Hematopoietic multipotent progenitor cell treated with erythropoietin and hydrocortisone succinate and interleukin-3 and kit ligand, for 4 days (in vitro differentiated cells): ENCODE results near the gene GRM1.

Experiments
- DNase-seq: peaks from one replicate; pipeline ENCODE4 v3.0.0-alpha.2; 2015

GRM1 gene

DNA sequence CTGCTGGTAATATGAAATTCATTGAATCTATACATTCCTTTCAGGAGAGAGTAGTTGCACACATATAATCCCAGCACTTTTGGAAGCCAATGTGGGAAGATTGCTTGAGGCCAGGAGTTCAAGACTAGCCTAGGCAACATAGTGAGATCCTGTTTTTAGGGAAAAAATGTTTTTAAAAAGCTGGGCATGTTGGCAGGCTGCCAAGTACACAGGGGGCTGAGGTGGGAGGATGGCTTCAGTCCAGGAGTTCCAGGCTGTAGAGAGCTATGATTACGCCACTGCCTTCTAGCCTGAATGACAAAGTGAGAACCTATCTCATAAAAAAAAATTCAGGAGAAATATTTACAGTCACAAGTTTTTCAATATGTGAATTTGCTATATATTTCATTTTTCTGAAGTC, 71.9 kb downstream of the GRM1 start:
- no peak for DNase-seq

DNA sequence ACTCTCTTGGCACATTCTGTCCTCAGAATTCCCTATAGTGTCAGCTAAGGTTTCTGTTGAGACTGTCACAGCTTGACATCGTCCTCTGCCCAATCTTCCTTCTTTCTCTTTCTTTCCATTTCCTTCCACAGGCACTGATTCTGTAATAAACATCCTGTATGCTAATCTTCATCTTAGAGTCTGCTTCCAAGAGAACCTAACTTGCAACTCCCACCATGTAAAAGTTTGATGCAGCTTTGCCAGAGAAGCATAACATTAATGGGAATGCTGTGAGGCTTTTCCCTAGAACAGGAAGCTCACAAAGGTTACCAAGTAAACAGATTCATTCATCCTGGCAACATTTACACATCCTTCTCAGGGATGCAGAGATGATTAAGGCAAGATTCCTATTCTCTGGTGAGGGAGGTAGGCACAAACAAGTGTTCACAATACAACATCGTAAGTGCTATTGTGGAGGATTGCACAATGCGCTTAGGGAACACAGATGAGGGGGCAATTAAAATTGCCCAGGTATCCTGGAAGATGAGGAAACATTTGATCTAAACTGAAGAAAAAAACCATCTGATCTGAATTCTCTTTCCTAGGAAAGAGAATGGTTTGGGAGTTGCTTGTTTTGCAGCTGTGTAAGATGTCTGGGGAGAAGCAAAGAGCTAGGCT, 74.7 kb downstream of the GRM1 start:
- no peak for DNase-seq

DNA sequence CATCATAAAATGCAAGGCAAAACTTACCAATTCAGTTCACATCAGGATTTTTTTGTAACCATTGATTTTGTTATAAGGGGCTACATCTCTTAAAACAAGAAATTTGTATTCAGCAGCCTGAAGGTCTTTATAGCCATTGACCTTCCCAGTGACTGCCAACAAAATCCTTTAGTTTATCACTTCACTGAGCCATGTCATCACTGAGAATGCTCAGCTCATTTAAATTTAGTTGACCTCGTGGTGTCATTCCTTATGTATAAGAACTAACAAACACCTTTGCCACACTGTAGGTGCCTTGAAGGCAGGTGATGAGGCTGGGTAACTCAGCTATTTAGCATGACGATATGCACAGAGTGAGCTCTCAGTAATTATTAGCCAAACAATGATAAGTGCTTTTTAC, 77.7 kb downstream of the GRM1 start:
- DNase-seq, result no peak

DNA sequence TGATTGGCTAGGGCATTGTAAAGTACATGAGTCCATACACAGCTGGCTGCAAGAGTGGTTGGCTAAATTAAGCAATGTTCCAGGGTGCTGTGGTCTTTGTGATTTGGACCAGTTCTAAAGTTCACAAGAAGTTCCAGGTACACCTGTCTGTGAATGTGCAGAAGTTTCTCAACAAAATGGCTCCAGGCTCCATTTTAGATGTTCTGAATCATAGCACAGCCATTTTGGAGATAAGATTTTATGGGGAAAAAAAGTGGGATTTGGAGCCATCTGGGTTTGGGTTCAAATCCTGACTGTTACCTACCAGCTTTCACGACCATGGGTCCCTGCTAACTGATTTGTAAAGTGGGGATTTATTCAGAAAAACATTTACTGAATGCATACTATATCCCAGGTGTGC, 82.1 kb downstream of the GRM1 start:
- DNase-seq, result no peak

DNA sequence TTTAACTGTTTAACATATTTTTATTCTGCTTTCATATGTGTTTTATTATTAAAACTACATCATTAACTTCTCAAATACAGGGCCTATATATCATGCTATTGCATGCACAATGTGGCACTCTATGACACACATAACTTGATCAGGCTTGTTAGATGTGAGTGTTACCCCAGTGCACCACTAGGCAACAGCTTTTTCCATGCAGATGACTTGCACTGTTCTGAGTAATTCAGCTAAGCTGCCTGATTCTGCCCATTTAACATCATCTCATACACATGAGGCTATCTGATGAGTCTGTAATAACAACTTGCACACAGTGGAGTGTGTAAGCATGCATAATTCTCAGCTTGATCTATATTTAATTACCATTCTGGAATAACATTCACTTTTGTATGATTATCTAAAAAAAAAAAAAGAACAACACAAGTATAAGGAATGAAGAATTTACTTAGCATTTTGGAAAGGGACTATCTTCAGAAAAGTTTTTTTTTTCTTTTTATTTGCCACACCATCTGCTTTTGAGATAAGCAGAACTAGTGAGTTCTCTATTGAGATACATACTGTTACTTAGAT, 83.1 kb downstream of the GRM1 start:
- no peak for DNase-seq

DNA sequence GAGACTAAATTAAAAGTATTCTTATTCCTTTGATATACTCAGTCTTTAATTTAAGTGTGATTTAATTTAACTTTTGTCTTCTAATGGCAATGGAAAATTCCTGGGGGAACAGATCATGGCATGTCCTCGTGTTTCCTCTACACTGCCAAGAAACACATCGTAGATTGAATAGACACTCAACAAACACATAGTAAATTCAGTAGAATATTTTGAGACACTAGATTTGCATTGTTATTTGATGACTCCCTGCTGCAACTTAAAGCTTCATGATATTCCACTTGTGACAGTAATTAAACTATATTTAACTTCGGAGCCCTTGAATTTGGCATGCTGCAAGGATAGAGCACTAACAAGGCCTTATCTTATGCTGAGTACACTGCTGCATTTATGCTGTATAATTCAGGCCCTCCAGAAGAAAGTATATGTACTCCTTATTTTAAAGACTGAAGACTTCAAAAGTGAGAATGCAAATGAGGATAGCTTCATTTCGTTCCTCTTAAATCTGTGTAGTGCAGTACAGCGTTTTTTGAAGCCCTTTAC, 84.3 kb downstream of the GRM1 start:
- DNase-seq, result no peak

DNA sequence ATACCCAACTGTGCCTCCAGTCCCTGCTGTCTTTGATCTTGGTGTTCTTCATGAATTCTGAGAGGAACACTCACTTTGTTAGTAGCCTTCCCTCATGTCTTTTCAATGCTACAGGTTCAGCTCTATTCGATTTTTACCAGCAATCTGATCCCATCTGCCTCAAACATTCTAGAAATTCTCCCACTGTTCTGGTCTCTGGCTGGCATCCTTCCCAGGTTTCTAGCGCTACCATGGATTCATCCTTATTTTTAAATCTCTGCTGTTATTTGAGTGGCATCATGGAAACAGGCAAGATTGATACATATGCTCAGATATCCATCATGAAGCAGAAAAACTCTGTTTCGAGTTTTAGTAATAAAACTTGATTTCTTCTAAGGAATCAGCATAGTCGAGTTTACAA, 94.8 kb downstream of the GRM1 start:
- DNase-seq, result no peak

DNA sequence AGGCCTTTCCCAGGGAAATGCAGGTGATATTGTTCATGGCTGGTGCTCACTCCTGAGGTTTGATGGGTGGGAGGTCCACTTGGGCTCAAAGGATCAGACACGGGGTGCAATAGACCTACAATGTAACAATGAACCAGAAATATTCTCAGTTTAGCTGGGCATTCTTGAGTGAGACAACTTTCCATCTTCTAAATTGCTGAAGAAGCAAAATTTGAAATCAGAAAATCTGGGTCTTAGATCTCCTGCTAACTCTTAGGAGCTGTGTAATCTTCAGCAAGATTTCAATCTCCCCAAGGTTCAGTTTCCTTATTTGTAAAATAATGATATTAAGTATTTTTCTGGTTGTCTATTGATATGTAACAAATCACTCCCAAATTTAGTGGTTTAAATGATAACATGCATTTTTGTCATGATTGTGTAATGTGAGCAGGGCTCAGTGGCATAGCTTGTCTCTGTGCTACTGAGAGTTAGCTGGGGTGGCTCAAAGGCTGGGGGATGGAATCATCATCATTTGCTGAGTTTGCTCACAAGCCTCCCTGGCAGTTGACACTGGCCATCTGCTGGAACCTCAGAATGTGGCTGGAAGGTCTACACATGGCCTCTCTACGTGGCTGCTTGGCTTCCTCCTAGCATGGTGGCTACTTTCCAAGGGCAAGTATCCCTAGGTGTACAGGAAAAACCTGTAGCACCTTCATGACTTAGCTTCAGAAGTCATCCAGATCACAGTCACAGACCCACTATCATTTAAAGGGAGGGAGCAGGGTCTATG, 98.8 kb downstream of the GRM1 start:
- no peak for DNase-seq

DNA sequence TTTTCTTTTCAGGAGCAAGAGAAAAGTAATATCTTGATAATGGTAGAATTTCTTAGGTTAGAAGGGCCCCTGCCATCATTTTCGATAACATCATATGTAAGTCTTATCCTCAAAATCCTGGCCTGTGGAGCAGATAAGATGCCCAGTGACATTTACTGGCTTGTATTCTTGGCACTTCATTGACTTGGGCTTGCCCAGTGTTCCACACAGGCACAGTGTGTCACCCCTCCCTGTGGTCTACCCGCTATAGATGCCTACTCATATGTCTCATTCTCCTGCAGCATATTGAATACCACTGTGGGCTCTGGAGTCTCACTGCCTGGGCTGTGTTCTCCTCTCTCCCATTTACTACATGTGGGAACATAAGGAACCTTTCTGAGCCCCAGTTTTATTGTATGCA, 105.0 kb downstream of the GRM1 start:
- no peak for DNase-seq

DNA sequence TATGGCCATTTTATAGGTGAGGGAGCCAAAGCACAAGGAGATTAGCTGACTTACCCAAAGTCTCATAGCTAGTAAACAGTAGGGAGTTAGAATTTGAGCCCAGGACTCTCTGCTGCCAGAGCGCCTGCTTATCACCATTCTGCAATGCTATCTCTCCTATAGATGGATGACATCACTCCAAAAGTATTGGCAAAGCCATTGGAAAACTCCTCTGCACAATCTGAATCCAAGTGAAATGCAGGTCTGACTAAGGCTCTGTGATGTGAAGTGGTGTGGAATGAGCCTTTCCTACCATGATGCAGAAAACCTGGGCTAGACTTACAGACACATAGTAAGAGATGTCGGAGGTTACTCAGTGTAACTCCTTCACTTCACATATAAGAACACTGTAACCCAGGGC, 106.3 kb downstream of the GRM1 start:
- no peak for DNase-seq

DNA sequence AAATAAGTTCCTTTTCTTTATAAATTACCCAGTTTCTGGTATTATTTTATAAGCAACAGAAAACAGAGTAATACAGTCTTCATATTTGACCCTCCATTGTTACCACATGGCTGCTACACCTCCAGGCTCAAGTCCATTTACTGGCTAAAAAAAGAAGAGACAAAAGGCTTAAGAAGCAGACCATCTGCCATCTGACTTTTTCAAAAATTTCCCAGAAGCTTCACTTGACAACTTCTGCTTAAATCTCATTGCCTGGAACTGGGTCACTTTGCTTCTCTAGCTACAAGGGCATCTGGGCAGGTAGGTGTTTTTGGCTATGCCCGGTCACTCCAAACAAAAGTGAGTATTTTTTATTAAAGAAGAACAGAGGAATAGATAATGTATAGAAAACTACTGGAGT, 118.0 kb downstream of the GRM1 start:
- DNase-seq, result no peak

DNA sequence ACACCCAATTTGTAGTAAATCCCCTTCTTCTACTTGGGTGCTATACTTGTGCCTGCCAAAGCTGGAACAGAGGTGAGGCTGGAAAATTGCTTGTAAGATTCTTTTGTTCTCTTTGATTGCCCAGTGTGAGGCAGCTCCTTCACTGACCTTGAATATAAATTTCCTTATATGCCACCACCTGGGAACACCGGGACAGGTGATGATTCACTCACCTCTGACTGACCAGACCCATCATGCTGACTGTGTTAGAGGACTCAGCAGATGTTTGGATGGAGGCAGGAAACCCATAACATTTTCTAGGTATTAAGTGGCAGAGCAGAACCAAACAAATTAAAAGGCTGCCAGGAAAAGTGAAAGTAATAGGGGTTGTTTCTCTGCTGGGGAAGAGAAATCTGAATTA, 120.9 kb downstream of the GRM1 start:
- DNase-seq, result no peak

DNA sequence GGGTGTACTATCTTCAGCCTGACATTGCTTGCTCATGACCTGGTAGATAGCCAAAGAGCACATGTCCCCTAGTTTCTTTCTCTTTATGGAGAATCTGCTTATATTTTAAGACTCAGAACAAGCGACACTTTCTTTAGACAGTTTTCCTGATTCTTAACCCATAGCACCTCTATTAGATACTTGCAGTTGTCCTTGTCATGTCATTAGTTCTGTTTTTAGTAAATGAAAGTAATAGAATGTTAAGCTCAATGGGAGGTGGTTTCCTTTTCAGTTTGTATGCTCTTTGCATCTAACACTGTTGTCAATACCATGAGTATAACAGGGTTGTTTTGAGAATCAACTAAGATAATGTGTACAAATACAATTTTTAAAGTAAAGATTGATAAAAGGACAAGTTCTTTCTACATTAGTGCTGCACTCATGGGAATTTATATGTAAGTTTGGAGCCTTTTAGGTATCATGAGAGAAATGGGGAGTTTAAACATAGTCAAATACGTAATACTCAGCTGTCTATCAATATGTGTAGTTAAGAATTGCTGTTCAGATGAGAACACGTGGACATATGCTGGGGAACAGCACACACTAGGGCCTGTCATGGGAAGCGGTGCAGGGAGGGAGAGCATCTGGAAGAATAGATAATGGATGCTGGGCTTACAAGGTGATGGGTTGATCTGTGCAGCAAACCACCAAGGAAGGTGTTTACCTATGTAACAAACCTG, 124.3 kb downstream of the GRM1 start:
- DNase-seq, result no peak

DNA sequence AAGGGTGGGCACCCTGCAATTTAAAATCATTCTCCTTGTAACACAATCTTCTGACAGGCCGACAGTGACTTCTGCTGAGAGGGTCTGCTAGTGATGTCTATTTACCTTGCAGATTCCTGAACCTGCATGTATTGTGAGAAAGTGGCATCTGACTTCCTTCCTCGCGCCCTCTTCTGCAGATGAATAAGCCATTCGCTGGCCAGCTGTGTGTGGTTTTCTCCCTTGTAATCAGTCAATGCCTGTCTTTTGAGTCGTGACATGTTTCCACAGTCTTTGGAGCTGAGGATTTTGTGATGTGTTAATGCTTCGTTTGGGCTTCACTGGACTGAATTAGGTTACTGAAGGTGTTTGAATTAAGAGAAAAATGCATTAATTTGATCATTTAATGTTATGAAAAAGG, 125.3 kb downstream of the GRM1 start:
- DNase-seq, result peak; percentile 2

DNA sequence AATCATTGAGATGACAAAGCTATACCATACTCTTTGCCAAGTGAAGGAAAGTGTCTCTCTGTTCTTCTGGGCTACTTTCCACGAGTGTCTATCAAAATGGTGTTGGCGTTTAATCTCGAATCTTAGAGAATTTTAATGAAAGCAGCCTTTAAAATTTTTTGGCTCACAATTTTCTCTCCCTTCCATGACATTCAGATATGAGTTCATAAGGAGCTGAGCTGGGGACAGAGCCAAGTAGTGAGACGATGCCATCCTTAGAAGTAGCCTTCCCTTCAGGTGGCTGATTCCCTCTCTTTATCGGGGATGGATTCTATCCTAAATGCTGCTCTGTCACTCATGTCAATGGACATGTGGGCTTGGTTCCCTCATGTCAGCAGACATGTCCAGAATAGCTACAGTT, 132.8 kb downstream of the GRM1 start:
- no peak for DNase-seq

DNA sequence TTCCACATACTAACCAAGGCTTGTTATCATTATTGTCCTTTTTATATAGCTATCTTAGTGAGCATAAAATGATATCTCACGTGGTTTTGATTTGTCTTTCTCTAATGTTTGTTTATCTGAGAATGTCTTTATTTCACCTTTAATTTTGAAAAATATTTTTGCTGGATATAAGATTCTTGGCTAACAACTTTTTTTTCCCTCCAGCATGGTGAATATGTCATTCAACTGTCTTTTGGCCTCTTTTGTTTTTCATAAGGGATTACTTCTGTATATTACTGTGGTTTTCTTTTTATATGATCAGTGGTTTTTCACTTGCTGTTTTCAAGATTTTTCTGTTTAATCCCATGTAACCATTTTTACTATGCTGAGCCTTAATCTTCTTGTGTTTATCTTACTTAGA, 141.0 kb downstream of the GRM1 start:
- no peak for DNase-seq

DNA sequence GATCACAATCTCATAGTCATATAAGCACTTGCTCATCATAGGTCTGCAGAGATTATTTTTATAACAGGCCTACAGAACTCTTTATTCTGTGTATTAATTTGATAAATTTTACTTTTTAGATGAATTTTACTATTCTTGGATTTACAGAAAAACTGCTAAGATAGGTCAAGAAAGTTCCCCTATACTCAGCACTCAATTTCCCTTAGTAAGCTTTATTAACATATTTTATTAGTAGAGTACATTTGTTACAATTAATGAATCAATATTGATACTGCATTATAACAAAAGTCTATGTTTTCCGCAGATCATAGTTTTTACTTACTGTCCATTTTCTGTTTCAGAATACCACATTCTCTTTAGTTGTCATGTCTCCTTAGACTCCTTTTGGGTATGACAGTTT, 148.9 kb downstream of the GRM1 start:
- no peak for DNase-seq

DNA sequence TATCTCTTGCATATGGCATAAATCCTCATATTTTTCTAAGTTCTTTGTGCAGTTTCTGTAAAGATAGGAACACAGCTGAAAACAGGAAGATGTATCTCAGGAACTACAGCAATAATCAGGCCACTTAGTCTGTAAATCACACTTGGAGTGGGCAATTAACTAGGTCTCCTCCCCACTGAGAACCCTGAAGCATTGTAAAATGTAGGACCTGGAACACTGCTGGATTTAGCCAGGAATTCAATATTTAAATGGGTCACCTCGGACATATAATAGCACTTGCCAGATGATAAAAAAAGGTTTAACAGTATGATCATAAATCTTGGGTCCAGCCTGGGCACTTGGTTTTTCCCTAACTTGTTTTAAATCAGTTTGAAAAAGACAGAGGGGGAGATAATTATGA, 155.0 kb downstream of the GRM1 start:
- DNase-seq, result no peak

DNA sequence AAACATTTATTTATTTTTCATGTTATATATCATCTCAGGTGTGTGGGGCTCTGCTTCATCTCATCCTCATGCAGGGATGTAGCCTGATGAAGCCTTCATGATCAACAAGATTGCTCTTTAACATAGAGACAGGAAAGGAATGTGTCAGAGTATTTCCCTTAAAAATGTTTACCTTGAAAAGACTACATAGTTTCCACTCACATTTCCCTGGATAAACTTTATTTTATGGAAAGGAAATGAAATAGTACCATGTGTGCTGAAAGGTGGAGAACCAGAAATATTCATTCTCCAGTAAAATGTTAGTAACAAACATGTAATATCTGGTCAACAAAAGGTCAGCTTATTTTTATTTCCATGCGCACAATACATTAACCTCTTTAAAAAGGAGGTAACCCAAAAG, 155.8 kb downstream of the GRM1 start:
- no peak for DNase-seq

DNA sequence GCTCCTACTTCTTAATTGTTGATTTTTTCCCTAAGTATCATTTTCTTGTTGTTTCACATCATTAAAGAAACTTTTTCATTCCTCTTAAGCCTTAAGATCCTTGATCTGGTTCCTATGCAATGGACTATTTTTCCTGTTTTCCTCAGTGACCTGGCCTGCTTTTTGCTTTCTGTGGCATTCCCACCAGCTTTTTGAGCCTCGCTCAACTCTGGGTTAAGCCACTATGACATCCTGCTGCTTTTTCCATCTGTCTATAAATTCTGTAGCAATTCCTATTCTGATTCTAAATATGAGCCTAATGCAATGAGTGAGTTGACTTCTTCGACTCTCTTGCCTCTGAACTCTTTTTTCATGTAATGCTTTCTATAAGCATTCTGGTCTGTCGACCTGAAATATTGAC, 160.3 kb downstream of the GRM1 start:
- no peak for DNase-seq

DNA sequence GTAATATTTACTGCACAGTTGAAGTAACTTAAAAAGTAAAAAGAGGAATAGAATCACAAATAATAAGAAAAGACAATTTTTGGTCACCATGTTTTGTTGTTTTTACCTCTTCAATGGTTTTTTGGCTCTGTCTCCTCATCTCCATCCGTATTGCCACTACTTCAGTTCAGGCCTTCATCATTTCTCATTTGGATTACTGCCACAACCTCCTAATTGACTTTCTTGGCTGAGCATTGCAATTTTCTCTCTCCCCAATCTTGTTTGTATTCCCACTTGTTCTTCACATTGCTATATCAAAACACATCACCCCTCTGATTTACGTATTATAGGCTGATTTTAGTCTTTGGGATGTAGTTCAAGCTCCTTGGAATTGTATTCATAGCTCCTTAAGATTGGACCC, 161.7 kb downstream of the GRM1 start:
- no peak for DNase-seq

DNA sequence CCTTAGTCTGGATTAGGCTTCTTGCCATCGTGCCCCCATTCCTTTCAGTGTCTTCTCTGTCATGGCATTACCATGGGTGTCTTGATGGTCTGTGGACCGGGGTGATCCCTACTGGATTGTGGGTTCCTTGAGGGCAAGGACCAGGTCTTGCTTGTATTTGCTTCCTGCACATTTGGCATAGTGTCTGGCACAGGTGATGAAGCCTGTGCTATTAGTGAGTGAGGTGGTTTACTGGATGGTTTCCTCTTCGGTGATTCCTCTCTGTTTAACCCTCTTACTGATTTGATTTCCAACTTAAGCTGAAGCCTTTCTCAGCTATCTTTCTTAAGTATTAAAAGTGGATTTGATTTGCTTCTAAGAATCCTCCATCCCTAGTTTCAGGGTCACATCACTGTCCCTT, 162.3 kb downstream of the GRM1 start:
- no peak for DNase-seq

DNA sequence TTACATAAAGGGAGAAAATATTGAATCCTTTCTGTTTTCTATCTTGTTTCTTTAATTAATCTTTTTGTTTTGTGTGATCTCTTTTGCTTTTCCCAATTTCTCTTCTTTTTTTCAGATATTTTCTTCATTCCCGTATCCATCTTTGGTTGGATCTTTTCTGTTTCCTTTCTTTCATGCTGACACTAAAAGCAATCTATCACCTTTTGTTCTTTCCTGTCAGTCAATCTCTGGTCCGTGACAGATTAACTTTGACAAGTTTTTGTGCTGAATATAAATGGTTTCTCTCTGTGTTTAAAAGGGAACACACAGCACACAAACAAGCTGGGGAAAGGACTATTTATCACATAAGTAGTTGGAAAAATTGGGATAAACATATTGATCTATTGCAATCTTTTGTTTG, 162.8 kb downstream of the GRM1 start:
- no peak for DNase-seq

DNA sequence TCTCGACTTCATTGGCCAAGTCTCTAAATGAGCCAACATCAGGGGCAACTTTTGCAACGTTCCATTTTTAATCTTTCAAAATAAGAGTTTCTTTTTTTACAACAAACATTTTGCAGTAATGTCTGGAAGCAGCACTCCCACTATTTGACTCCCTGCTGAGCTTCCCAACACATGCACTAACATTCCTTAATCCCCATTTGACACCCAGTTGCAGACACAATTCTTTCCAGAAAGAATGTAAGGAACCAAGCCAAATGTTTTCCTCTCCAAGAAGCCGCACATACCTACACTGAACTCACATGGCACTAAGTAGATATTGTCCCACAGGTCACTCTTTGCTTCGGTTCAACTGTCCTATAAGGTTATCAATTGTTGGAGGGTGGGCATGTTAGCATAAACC, 165.6 kb downstream of the GRM1 start:
- no peak for DNase-seq
